Neural progenitor cell (in vitro differentiated cells): ENCODE results near the gene DOCK4. TPM values are rescaled to one million over a fixed set of nuclear protein-coding genes. Genes with fewer than 3 reads are reported as not detected.

Experiments used
- DNase-seq: peaks from one replicate; pipeline ENCODE4 v3.0.0-alpha.2; 2016; ENCODE audit warnings: low spot score
- H2AFZ ChIP-seq: fragments of 200-600 bp; sonication (generic); replicated peaks from 2 replicates; pipeline ENCODE4 v1.6.1; 2016; ENCODE audit warnings: antibody characterized with exemption
- H3F3A ChIP-seq: fragments of 200-600 bp; sonication (generic); 2 replicates; pipeline ENCODE4 v1.6.1; 2016; ENCODE audit warnings: antibody characterized with exemption, low read depth
- H3K27ac ChIP-seq: fragments of 200-600 bp; sonication (generic); 2 replicates; pipeline ENCODE4 v1.5.1; 2016; ENCODE audit warnings: mild to moderate bottlenecking
- H3K27me3 ChIP-seq: fragments of 200-600 bp; sonication (generic); 2 replicates; pipeline ENCODE4 v1.6.1; 2016; ENCODE audit warnings: mild to moderate bottlenecking, moderate library complexity
- H3K36me3 ChIP-seq: fragments of 200-600 bp; sonication (generic); 2 replicates; pipeline ENCODE4 v1.5.1; 2016
- H3K4me1 ChIP-seq: fragments of 200-600 bp; sonication (generic); 2 replicates; pipeline ENCODE4 v1.6.1; 2016; ENCODE audit warnings: mixed run types
- H3K4me2 ChIP-seq: fragments of 200-600 bp; sonication (generic); 2 replicates; pipeline ENCODE4 v1.6.1; 2016
- H3K4me3 ChIP-seq: fragments of 200-600 bp; sonication (generic); 2 replicates; pipeline ENCODE4 v1.5.1; 2016
- H3K79me2 ChIP-seq: fragments of 200-600 bp; sonication (generic); 2 replicates; pipeline ENCODE4 v1.6.1; 2016; ENCODE audit warnings: low read depth
- H3K9ac ChIP-seq: fragments of 200-600 bp; sonication (generic); 2 replicates; pipeline ENCODE4 v1.6.1; 2016
- H3K9me3 ChIP-seq: fragments of 200-600 bp; sonication (generic); 2 replicates; pipeline ENCODE4 v1.5.1; 2016; ENCODE audit warnings: low read depth
- H4K20me1 ChIP-seq: fragments of 200-600 bp; sonication (generic); 2 replicates; pipeline ENCODE4 v1.6.1; 2016; ENCODE audit warnings: low read depth
- H3K27ac Mint-ChIP-seq: 3 replicates; pipeline ENCODE4 v1.8.0; 2021; ENCODE audit warnings: mixed read lengths
- H3K27me3 Mint-ChIP-seq: 2 replicates; pipeline ENCODE4 v1.8.0; 2022; ENCODE audit warnings: low read depth, mild to moderate bottlenecking, inconsistent platforms, moderate library complexity, mixed read lengths; ENCODE audit not compliant: insufficient read depth
- H3K36me3 Mint-ChIP-seq: 3 replicates; pipeline ENCODE4 v1.8.0; 2021; ENCODE audit warnings: mixed read lengths
- H3K4me1 Mint-ChIP-seq: 3 replicates; pipeline ENCODE4 v1.8.0; 2021; ENCODE audit warnings: mixed read lengths
- H3K4me3 Mint-ChIP-seq: 3 replicates; pipeline ENCODE4 v1.8.0; 2021; ENCODE audit warnings: mild to moderate bottlenecking, moderate library complexity, mixed read lengths
- H3K9me3 Mint-ChIP-seq: 3 replicates; pipeline ENCODE4 v1.8.0; 2020; ENCODE audit warnings: mixed read lengths
- EZH2 ChIP-seq: fragments of 200-600 bp; sonication (generic); IDR thresholded peaks from 2 replicates; pipeline ENCODE4 v1.6.1; 2017; ENCODE audit warnings: antibody characterized with exemption, mild to moderate bottlenecking, moderate library complexity
- EZH2phosphoT487 ChIP-seq: fragments of 200-600 bp; sonication (generic); IDR thresholded peaks from 2 replicates; pipeline ENCODE4 v1.6.1; 2017; ENCODE audit warnings: antibody characterized with exemption
- total RNA-seq: library from RNA; depleted of rRNA; stranded (reverse); fragments of >200 nt; gene quantifications from 2 replicates; pipeline ENCODE4 v1.2.3, GENCODE V29; 2015; ENCODE audit warnings: low replicate concordance
- TF ChIP-seq, protein P1 (sequence below): fragments of 200-600 bp; sonication (generic); IDR thresholded peaks from 2 replicates; pipeline ENCODE4 v1.5.1; 2017; ENCODE audit warnings: antibody characterized with exemption, mild to moderate bottlenecking

Gene DOCK4
- total RNA-seq, 1 donor from 2014 or later = 11.4 TPM

DNA sequence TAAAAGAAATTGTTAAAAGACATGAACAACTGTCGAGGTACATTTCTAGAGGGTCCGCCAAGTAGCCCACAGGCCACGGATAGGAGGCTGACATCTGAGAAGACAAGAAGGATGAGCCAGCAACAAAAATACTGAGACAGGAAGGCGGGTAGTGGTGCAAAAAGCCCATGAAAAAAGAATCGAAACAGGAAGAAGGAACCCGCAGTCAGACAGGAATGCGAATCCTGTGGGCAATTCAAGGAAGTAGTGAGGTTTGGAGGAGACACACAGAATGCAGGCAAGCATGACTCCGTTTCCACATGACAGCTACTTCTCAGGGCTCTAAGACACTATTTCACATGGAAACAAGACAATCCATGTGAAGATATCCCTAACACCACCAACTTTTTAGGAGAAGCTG, 125.2 kb downstream of the DOCK4 start:
- no peaks in the 10 kb centered on the region for H3K36me3 Mint-ChIP-seq
- no peaks in the 10 kb centered on the region for H3K27me3 ChIP-seq
- no peak overlapping the region for H3K9ac ChIP-seq
- no peaks in the 10 kb centered on the region for H3K9me3 ChIP-seq
- H3K27me3 Mint-ChIP-seq = no peaks in the 10 kb centered on the region
- H3K4me3 ChIP-seq = no peak overlapping the region
- no peak overlapping the region for H3K4me3 Mint-ChIP-seq
- H3F3A ChIP-seq = no peaks in the 10 kb centered on the region
- H3K27ac ChIP-seq = no peak overlapping the region
- H3K79me2 ChIP-seq = no peaks in the 10 kb centered on the region
- DNase-seq = no peak
- no peak overlapping the region for H3K4me2 ChIP-seq
- TF ChIP-seq, protein P1, sequence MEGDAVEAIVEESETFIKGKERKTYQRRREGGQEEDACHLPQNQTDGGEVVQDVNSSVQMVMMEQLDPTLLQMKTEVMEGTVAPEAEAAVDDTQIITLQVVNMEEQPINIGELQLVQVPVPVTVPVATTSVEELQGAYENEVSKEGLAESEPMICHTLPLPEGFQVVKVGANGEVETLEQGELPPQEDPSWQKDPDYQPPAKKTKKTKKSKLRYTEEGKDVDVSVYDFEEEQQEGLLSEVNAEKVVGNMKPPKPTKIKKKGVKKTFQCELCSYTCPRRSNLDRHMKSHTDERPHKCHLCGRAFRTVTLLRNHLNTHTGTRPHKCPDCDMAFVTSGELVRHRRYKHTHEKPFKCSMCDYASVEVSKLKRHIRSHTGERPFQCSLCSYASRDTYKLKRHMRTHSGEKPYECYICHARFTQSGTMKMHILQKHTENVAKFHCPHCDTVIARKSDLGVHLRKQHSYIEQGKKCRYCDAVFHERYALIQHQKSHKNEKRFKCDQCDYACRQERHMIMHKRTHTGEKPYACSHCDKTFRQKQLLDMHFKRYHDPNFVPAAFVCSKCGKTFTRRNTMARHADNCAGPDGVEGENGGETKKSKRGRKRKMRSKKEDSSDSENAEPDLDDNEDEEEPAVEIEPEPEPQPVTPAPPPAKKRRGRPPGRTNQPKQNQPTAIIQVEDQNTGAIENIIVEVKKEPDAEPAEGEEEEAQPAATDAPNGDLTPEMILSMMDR = no peak
- no peak for TF ChIP-seq EZH2phosphoT487
- TF ChIP-seq EZH2 = no peak
- H3K4me1 ChIP-seq = no peaks in the 10 kb centered on the region
- no peaks in the 10 kb centered on the region for H3K9me3 Mint-ChIP-seq
- H2AFZ ChIP-seq = no peak overlapping the region
- H3K4me1 Mint-ChIP-seq = peaks cover 4% of the 10 kb centered on the region
- no peak overlapping the region for H3K27ac Mint-ChIP-seq
- no peaks in the 10 kb centered on the region for H4K20me1 ChIP-seq
- H3K36me3 ChIP-seq = no peaks in the 10 kb centered on the region

DNA sequence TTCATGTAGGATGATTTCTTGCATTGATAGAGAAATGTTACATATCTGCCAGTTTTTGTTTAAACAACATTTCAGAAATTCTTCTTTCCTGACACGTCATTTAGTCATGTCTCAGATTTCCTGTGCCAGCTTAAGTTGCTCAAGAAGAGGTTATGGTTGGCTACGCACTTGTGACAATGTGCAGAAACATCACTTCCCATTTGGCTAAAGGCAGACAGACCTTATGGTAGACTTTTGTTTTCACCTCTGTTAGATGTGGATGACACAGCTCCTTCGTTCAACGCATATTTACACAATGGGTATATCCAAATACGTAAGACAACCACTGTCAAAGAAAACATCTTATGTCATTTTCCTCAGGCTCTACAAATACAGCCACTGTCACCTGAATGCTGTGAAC, 125.8 kb downstream of the DOCK4 start:
- no peak overlapping the region for H3K4me2 ChIP-seq
- no peaks in the 10 kb centered on the region for H3K9me3 ChIP-seq
- TF ChIP-seq EZH2phosphoT487 = no peak
- TF ChIP-seq, protein P1 = no peak
- no peak for TF ChIP-seq EZH2
- H3K27ac Mint-ChIP-seq = no peak overlapping the region
- no peak overlapping the region for H3K4me3 ChIP-seq
- no peak overlapping the region for H2AFZ ChIP-seq
- H3K27me3 ChIP-seq = no peaks in the 10 kb centered on the region
- DNase-seq = no peak
- H3K9me3 Mint-ChIP-seq = no peaks in the 10 kb centered on the region
- H3K9ac ChIP-seq = no peak overlapping the region
- H3K4me3 Mint-ChIP-seq = no peak overlapping the region
- no peaks in the 10 kb centered on the region for H3F3A ChIP-seq
- H3K79me2 ChIP-seq = no peaks in the 10 kb centered on the region
- no peaks in the 10 kb centered on the region for H3K36me3 Mint-ChIP-seq
- no peaks in the 10 kb centered on the region for H3K27me3 Mint-ChIP-seq
- H4K20me1 ChIP-seq = no peaks in the 10 kb centered on the region
- H3K27ac ChIP-seq = no peak overlapping the region
- H3K4me1 Mint-ChIP-seq = peaks cover 4% of the 10 kb centered on the region
- no peaks in the 10 kb centered on the region for H3K4me1 ChIP-seq
- H3K36me3 ChIP-seq = no peaks in the 10 kb centered on the region

DNA sequence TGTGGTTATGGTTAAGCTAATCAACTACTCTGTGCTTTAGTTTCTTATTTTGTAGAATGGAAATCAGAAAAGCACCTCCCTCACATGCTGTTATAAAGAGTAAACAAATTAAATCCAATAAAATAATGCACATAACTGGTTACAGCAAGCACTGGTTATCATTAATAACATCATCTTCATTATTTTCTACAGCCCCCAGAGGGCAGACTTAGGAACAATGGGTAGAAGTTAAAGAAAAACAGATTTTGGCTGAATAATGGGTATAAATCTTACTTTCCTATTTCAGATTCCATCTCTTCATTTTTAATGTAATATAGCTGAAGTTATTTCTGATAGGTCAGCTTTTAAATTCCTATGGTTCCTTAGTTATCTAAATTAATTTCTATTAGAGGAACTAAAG, 126.5 kb downstream of the DOCK4 start:
- DNase-seq = no peak
- Mint-ChIP-seq H3K27me3 (no peaks in the 10 kb centered on the region), H3K9me3 (peaks cover 4% of the 10 kb centered on the region), H3K4me3 (no peak overlapping the region), H3K27ac (no peak overlapping the region), H3K36me3 (no peaks in the 10 kb centered on the region), H3K4me1 (peaks cover 4% of the 10 kb centered on the region)
- Histone ChIP-seq H3K27me3 (no peaks in the 10 kb centered on the region), H4K20me1 (no peaks in the 10 kb centered on the region), H3K9ac (no peak overlapping the region), H2AFZ (no peak overlapping the region), H3F3A (no peaks in the 10 kb centered on the region), H3K36me3 (no peaks in the 10 kb centered on the region), H3K79me2 (no peaks in the 10 kb centered on the region), H3K9me3 (no peaks in the 10 kb centered on the region), H3K4me3 (no peak overlapping the region), H3K4me1 (no peaks in the 10 kb centered on the region), H3K27ac (no peak overlapping the region), H3K4me2 (no peak overlapping the region)
- TF ChIP-seq, protein P1 = no peak
- TF ChIP-seq EZH2phosphoT487 (no peak), EZH2 (no peak)
